Testis (tissue), 3 donors: ENCODE measurements around the gene HOXD11. TPM values are rescaled to one million over a fixed set of nuclear protein-coding genes. Genes with fewer than 3 reads are reported as not detected.

Source experiments
- DNase-seq: peaks from one replicate; pipeline ENCODE4 v3.0.0-alpha.2; 2019
- H3K27ac ChIP-seq, 2 donors: fragments of 200-600 bp; sonication (generic); one replicate each; pipeline ENCODE4 v1.5.1; 2019
- H3K27me3 ChIP-seq: fragments of 200-600 bp; sonication (generic); one replicate; pipeline ENCODE4 v1.5.1; 2019
- H3K36me3 ChIP-seq: fragments of 200-600 bp; sonication (generic); one replicate; pipeline ENCODE4 v1.5.1; 2017; ENCODE audit warnings: low read depth; ENCODE audit errors: missing control alignments
- H3K4me1 ChIP-seq: fragments of 200-600 bp; sonication (generic); one replicate; pipeline ENCODE4 v1.5.1; 2019
- H3K4me3 ChIP-seq, 2 donors: fragments of 200-600 bp; sonication (generic); one replicate each; pipeline ENCODE4 v1.5.1; 2017 to 2019
- H3K9me3 ChIP-seq: fragments of 200-600 bp; sonication (generic); one replicate; pipeline ENCODE4 v1.5.1; 2017
- CTCF ChIP-seq, 3 experiments: fragments of 450-650 bp in 2 of 3; fragments of 200-600 bp in 1 of 3; sonication (generic) in 1 of 3; IDR thresholded peaks; one replicate each; pipeline ENCODE4 v1.5.1; 2016 to 2019; ENCODE audit warnings: antibody characterized with exemption in 3 of 3, mild to moderate bottlenecking in 2 of 3, moderate library complexity in 1 of 3
- POLR2A ChIP-seq: fragments of 450-650 bp; IDR thresholded peaks from one replicate; pipeline ENCODE4 v1.6.1; 2017; ENCODE audit warnings: antibody characterized with exemption, mild to moderate bottlenecking, moderate library complexity
- WGBS, 2 donors: methylation state at CpG; one replicate each; pipeline ENCODE4 v1.1.5; 2018; 5-methylcytosine and 5-hydroxymethylcytosine counted together
- intact Hi-C: fragments of 100-400 bp; cut with DNase I; formaldehyde crosslinking; loops from one replicate; pipeline ENCODE4 v1.15.1; 2023; ENCODE audit warnings: low total_unique reads
- polyA plus RNA-seq: library from polyadenylated mRNA; stranded (reverse); fragments of 350-450 nt; fragmentation: Illumina TruSeq; extraction: RNeasy Lipid Tissue Mini Kit (QIAGEN cat#74804); gene quantifications from one replicate; pipeline ENCODE4 v1.2.3, GENCODE V29; 2014; ENCODE audit warnings: low read depth, low replicate concordance; ENCODE audit not compliant: insufficient read depth
- total RNA-seq, 2 donors: library from RNA; depleted of rRNA; stranded (reverse); fragments of >200 nt; gene quantifications; one replicate each; pipeline ENCODE4 v1.2.3, GENCODE V29; 2016

Gene HOXD11
- total and polyA plus RNA-seq, 3 donors from 2014 or later: 0.29 to 1.7 (median 0.62) TPM

- H3K36me3 ChIP-seq: no peaks in the 10 kb centered on the region
- H3K9me3 ChIP-seq: no peaks in the 10 kb centered on the region
- peaks cover 13% of the 10 kb centered on the region for H3K4me1 ChIP-seq
- peak overlapping the region; percentile 97 to 98 for H3K27ac ChIP-seq
- whole genome bisulfite sequencing, 2 donors: 69 to 71% methylated on average over 4 of the region's 4 CpGs
- no peak overlapping the region for H3K4me3 ChIP-seq
- intact Hi-C loops: loop anchor here (5.0 kb wide), 1 partner anchor 503 kb away; no protein-coding TSS in a partner anchor
- TF ChIP-seq CTCF (IDR thresholded peaks at IDR 0.05) (no peak), POLR2A (no peak)
- no peaks in the 10 kb centered on the region for H3K27me3 ChIP-seq
- no peak for DNase-seq
Measured at GRCh38 chr2:176134035-176134434, 27.0 kb downstream of the HOXD11 start.

GRCh38 chr2:176135035-176135440 is 28.0 kb downstream of the HOXD11 start:
- intact Hi-C loops: no loop called here
- Histone ChIP-seq H3K27me3 (no peaks in the 10 kb centered on the region), H3K27ac (peak overlapping the region; percentile 97 to 99), H3K9me3 (no peaks in the 10 kb centered on the region), H3K4me1 (peaks cover 13% of the 10 kb centered on the region), H3K4me3 (no peak overlapping the region), H3K36me3 (no peaks in the 10 kb centered on the region)
- no peak for DNase-seq
- no peak for TF ChIP-seq CTCF (IDR thresholded peaks at IDR 0.05)
- no peak for TF ChIP-seq POLR2A

GRCh38 chr2:176136374-176137251 is 29.5 kb downstream of the HOXD11 start:
- H3K27me3 ChIP-seq: no peaks in the 10 kb centered on the region
- peaks cover 13% of the 10 kb centered on the region for H3K4me1 ChIP-seq
- peak overlapping the region; percentile 97 to 99 for H3K27ac ChIP-seq
- DNase-seq: peak; percentile 72
- intact Hi-C loops: no loop called here
- H3K4me3 ChIP-seq: peak overlapping the region; percentile 87 to 89
- no peaks in the 10 kb centered on the region for H3K36me3 ChIP-seq
- WGBS, 2 donors: 1 to 2% methylated on average over 28 to 70 of the region's 71 CpGs
- H3K9me3 ChIP-seq: no peaks in the 10 kb centered on the region
- no peak for TF ChIP-seq CTCF (IDR thresholded peaks at IDR 0.05)
- no peak for TF ChIP-seq POLR2A

- no peaks in the 10 kb centered on the region for H3K9me3 ChIP-seq
- H3K4me3 ChIP-seq: peak overlapping the region; percentile 87 to 89
- peak overlapping the region; percentile 97 to 99 for H3K27ac ChIP-seq
- no peaks in the 10 kb centered on the region for H3K27me3 ChIP-seq
- H3K36me3 ChIP-seq: no peaks in the 10 kb centered on the region
- intact Hi-C loops: no loop called here
- DNase-seq: no peak
- WGBS, 2 donors: 5 to 10% methylated on average over 2 of the region's 2 CpGs
- TF ChIP-seq POLR2A (no peak), CTCF (IDR thresholded peaks at IDR 0.05) (no peak)
- peaks cover 13% of the 10 kb centered on the region for H3K4me1 ChIP-seq
Measured at GRCh38 chr2:176137252-176137580, 30.1 kb downstream of the HOXD11 start.

- Histone ChIP-seq H3K36me3 (no peaks in the 10 kb centered on the region), H3K4me3 (peak overlapping the region; percentile 87 to 89), H3K9me3 (no peaks in the 10 kb centered on the region), H3K27ac (peak overlapping the region; percentile 79 to 99), H3K4me1 (peaks cover 13% of the 10 kb centered on the region), H3K27me3 (no peaks in the 10 kb centered on the region)
- no peak for DNase-seq
- intact Hi-C loops: no loop called here
- TF ChIP-seq POLR2A (no peak), CTCF (IDR thresholded peaks at IDR 0.05) (no peak)
- 16 to 18% methylated on average over 8 of the region's 8 CpGs for WGBS, 2 donors
Measured at GRCh38 chr2:176137906-176138305, 30.8 kb downstream of the HOXD11 start.
